NCI-H187 treated with DMSO at 0.1 percent for 48 hours (cell line): ENCODE results near the gene VEPH1.

Experiments used
- DNase-seq: peaks from one replicate; lab custom pipeline; 2025; lab: John Stamatoyannopoulos, UW

VEPH1 gene

GRCh38 chr3:157301755-157302154 is 201.5 kb downstream of the VEPH1 start:
- no peak for DNase-seq

- DNase-seq = no peak
These were observed 202.1 kb downstream of the VEPH1 start for GRCh38 chr3:157300981-157301663.

DNA sequence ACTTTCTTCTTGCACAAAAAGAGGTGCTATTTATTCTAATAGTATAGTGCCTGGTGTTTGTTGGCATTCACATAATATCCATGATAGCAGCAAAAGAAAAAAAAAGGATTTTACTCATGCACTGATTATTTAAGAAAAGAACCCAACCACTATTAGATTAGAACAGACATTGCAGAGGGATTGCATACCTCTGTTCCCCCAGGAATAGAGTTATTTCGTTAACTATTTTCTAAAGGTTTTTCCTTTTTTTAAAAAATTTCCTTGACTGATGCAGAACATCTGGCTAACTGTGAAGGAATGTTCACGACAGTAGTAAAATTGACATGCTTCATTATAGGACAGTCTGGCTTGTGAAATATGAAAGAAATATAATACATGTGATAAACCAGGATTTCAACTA is 203.1 kb downstream of the VEPH1 start:
- no peak for DNase-seq

DNA sequence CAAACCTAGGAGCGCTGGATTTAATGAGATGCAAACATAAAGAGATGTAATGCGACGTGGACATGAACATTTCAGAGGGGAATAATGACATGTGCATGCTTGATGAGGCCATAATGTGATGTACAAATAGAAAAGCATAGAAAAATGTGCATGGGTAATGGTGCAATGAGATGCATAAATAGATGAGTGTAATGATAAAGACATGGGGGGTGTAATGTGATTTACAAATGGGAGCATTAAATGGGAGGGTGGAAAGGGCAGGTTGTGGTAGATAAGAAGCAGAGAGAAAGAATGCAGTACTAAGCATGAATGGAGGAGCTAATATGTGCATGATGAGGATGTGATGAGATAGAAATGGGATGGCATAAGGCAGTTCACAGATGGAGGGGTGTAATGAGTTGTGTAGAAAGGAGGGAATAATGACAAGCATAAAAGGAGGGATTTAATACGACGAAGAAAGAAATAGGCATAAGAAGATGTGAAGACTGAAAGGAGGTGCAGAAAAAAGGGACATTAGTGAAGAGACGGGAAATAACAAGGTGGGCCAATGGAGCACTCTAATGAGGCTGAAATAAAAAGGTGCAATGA is 205.8 kb downstream of the VEPH1 start:
- no peak for DNase-seq

- no peak for DNase-seq
These were observed 208.3 kb downstream of the VEPH1 start for GRCh38 chr3:157294953-157295352.

DNA sequence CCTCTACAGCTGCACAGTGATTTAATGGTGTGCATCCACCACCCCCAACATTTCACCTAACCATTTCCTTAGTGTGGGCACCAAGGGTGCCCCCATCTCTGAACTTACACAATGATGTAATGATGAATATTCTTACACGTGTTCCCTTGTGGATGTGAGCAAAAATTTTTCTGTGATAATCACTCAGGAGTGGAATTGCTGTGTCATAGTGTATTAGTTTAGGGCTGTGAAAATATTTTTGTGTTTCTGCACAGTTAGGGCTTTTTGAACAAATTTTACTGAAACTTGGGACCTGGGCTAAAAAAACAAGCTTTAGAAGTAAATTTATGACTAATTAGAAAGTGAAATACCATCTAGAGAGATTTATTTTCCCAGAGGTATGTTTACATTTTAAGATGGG is 208.7 kb downstream of the VEPH1 start:
- DNase-seq = no peak

DNA sequence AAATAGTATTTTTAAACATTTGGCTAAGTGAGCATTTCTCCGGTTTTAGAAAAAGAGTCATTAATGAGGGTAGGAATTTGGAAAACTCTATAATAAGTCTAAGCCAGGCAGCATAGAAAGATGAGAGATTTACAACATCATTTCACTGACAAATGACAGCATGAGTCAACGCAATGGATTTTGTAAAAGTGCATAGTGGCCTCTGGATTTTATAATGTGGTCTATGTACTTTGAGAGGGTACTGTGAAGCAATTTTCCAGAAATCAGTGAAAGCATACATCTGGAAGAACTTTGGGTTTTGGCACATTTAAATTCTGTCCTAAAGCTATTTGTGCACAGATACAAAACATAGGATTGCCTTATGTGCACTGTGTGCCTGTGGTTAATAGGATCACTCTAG is 212.4 kb downstream of the VEPH1 start:
- DNase-seq = no peak

- DNase-seq = no peak
These were observed 217.2 kb downstream of the VEPH1 start for GRCh38 chr3:157285966-157286365.

DNA sequence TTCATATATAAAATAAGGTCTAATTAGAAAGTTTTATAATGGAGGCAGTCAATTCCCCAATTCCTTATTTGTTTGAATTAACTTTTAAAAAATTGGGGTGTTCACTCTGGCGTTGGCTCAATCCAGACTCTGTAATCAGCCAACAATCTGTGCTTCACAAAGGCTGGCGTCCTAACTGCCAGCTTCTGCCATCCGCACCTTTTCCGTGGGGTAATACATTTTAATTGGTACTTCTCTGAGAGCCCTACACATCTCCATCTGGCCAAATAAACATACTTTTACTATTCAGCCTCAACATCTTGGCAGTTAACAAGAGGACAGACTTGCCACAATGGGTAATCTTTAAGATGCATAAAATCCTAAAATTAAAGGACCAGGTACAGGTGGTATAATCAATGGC is 218.1 kb downstream of the VEPH1 start:
- DNase-seq = no peak

GRCh38 chr3:157284688-157285087 is 218.5 kb downstream of the VEPH1 start:
- no peak for DNase-seq

GRCh38 chr3:157282261-157283191 is 220.7 kb downstream of the VEPH1 start:
- DNase-seq = no peak

DNA sequence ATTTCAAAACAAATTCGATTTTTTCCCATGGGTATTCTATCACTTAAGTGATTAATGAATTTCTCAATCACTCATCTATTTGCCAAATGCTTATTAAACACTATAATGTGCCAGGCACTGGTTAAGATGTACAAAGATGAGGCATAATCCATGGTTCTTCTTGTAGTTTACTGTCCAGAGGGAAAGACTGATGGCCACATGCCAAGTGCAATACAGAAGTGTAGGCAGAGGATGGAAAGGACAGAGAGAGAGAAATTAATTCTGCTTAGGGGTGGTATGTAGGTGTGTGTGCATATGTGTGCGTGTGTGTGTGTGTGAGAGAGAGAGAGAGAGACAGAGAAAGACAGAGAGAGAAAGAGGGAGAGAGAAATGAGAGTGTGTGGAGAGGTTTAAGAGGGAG is 222.4 kb downstream of the VEPH1 start:
- no peak for DNase-seq

GRCh38 chr3:157280354-157280753 is 222.9 kb downstream of the VEPH1 start:
- DNase-seq = no peak

- DNase-seq = no peak
These were observed 224.0 kb downstream of the VEPH1 start for GRCh38 chr3:157279237-157279636.

GRCh38 chr3:157276801-157277200 is 226.4 kb downstream of the VEPH1 start:
- no peak for DNase-seq

GRCh38 chr3:157275832-157276231 is 227.4 kb downstream of the VEPH1 start:
- no peak for DNase-seq

DNA sequence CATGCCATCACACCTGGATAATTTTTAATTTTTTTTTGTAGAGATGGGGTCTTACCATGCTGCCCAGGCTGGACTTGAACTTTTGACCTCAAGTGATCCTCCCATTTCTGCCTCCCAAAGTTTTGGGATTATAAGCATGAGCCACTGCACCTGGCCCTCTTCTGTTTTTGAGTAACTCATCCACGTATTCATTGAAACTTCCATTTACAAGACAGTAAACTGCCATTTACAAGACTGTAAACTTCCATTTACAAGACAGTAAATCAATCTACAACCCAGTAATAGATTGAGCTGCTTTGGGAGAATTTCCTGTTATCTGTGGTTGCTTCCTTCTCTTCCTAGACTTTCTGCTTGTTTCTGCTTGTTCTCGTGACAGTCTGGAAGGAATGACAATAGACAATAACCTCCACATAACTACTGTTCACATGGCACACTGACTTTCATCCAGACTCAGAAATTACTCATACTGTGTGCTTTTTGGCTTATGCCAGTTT is 228.5 kb downstream of the VEPH1 start:
- no peak for DNase-seq

DNA sequence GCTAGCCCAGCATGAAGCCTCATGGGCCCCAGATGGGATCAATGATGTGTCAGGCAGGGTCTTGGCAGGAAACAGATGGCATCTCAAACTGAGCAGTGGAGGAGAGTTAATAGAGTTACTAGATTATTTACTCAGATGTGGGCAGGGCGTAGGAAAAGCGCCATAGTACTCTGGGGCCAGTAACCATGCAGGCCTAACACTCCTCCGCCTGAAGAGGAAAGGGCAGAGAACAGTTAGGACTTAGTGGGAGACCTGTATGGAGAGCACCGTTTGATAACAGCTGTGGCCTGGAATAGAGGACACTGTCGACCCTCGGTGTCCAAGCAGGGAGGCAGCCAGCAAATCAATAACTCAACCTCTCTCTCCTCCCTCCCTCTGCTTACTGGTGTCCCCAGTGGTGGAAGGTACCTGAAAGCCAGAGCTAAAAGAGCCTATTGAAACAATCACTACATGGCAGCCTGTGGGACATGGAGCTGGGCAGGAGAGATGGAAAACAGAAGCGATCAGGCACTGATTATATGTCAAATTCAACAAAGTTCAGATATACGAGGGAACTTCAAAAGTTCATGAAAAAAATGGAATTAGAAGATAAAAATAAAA is 231.8 kb downstream of the VEPH1 start:
- DNase-seq = no peak

GRCh38 chr3:157268026-157268425 is 235.2 kb downstream of the VEPH1 start:
- no peak for DNase-seq

DNA sequence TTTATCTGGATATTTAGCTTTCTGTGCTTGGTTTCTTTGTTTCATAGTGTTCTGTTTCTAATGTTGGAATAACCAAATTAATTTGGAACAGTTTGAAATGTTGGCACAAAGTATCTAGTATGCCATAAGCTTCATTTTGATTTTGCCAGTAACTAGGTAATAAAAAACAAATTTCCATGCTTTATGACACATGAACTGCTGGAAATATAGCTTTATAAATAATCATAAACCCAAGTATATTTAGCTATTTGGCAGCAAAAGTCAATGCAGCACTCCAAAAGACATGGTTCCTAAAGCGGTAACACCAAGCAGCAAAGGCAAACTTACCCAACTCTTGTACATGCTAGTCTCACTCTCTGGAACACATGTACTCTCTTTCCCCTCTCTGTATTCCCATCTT is 237.3 kb downstream of the VEPH1 start:
- no peak for DNase-seq

DNA sequence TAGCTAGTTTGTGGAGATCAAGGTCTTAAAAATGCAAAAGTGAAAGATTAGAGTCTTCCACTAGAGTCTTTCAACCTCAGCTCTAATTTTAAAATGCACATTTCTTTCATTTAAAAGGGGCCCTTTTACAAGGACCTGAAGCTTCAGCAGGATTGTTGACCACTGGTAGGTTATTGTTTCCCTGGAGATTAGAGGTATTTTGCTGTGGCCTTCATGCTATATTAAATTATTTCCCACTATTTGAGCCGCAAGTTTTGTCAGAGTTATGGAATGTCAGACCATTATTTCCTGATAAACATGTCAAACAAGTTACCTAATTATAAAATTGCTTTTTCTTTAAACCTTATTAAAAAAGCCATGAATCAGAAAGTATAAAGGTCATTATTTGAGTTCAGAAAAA is 240.2 kb downstream of the VEPH1 start:
- no peak for DNase-seq

- DNase-seq = no peak
These were observed 242.2 kb downstream of the VEPH1 start for GRCh38 chr3:157261000-157261399.
